Sigmoid colon (tissue), 4 donors: ENCODE measurements around the gene EHMT1.

Source experiments
- CTCF ChIP-seq, 4 experiments: fragments of 450-650 bp in 3 of 4; fragments of 200-600 bp in 1 of 4; IDR thresholded peaks; one replicate each; pipeline ENCODE4 v1.5.1; 2016 to 2019; ENCODE audit warnings: antibody characterized with exemption in 4 of 4, mild to moderate bottlenecking in 3 of 4, moderate library complexity in 2 of 4
- EP300 ChIP-seq, 4 donors: sonication (generic); formaldehyde crosslinking; IDR thresholded peaks; one replicate each; pipeline ENCODE4 v1.6.1; 2017; ENCODE audit warnings: antibody characterized with exemption in 4 of 4
- POLR2A ChIP-seq, 2 donors: fragments of 450-650 bp; IDR thresholded peaks; one replicate each; pipeline ENCODE4 v1.6.1; 2016; ENCODE audit warnings: antibody characterized with exemption in 2 of 2, mild to moderate bottlenecking in 2 of 2, moderate library complexity in 2 of 2
- POLR2AphosphoS5 ChIP-seq, 4 donors: sonication (generic); formaldehyde crosslinking; IDR thresholded peaks; one replicate each; pipeline ENCODE4 v1.6.1; 2017; ENCODE audit warnings: antibody characterized with exemption in 4 of 4

- TF ChIP-seq POLR2AphosphoS5 (IDR thresholded peaks at IDR 0.05) (no peak), CTCF (IDR thresholded peaks at IDR 0.05) (no peak), EP300 (IDR thresholded peaks at IDR 0.05) (no peak), POLR2A (IDR thresholded peaks at IDR 0.05) (no peak)
Observed at GRCh38 chr9:137612741-137613142, 6.1 kb upstream of the EHMT1 start.
